HepG2 (cell line): ENCODE results near the gene COCH. TPM values are rescaled to one million over a fixed set of nuclear protein-coding genes. Genes with fewer than 3 reads are reported as not detected.

ENCODE experiments used
- AKAP8 ChIP-seq: sonication (generic); formaldehyde crosslinking; IDR thresholded peaks from 2 replicates; pipeline ENCODE4 v1.5.1; 2020; ENCODE audit warnings: mild to moderate bottlenecking, missing genetic modification reagents
- ATRX ChIP-seq: sonication (generic); formaldehyde crosslinking; IDR thresholded peaks from 2 replicates; pipeline ENCODE4 v1.4.0; 2020; ENCODE audit warnings: missing genetic modification reagents, borderline replicate concordance
- CEBPG ChIP-seq: IDR thresholded peaks from 2 replicates; pipeline ENCODE4 v1.6.1; 2016
- CREM ChIP-seq, 2 experiments: sonication (generic) in 1 of 2; formaldehyde crosslinking in 1 of 2; IDR thresholded peaks; 2 replicates each; pipeline versions ENCODE4 v1.4.0 to v1.6.1; 2016 to 2020; ENCODE audit warnings: antibody characterized with exemption in 1 of 2, mild to moderate bottlenecking in 1 of 2, missing genetic modification reagents in 1 of 2
- FOSL2 ChIP-seq: sonication (generic); formaldehyde crosslinking; IDR thresholded peaks from 2 replicates; pipeline ENCODE4 v1.4.0; 2020; ENCODE audit warnings: missing genetic modification reagents
- FOXK1 ChIP-seq: sonication (generic); formaldehyde crosslinking; IDR thresholded peaks from 2 replicates; pipeline ENCODE4 v1.4.0; 2020; ENCODE audit warnings: low read depth, missing genetic modification reagents, borderline replicate concordance
- HNRNPL ChIP-seq: fragments of 200-400 bp; formaldehyde crosslinking; IDR thresholded peaks from 2 replicates; pipeline ENCODE4 v1.6.1; 2017; ENCODE audit warnings: mild to moderate bottlenecking, low read depth, low read length
- KAT8 ChIP-seq: IDR thresholded peaks from 2 replicates; pipeline ENCODE4 v1.6.1; 2016; ENCODE audit warnings: missing genetic modification reagents, missing compliant biosample characterization
- KDM3A ChIP-seq: IDR thresholded peaks from 2 replicates; pipeline ENCODE4 v1.6.1; 2018; ENCODE audit warnings: low read depth, missing compliant biosample characterization
- MBD4 ChIP-seq: IDR thresholded peaks from 2 replicates; pipeline ENCODE4 v1.6.1; 2012; ENCODE audit warnings: low read length, inconsistent platforms, borderline replicate concordance
- MXI1 ChIP-seq: IDR thresholded peaks from 3 replicates; pipeline ENCODE4 v1.6.1; 2012; ENCODE audit warnings: low read depth, low read length, inconsistent platforms, borderline replicate concordance
- MYC ChIP-seq: sonication (generic); formaldehyde crosslinking; IDR thresholded peaks from 2 replicates; pipeline ENCODE4 v1.9.0; 2021; ENCODE audit warnings: missing genetic modification reagents, borderline replicate concordance
- NCOA1 ChIP-seq: sonication (generic); formaldehyde crosslinking; IDR thresholded peaks from 2 replicates; pipeline ENCODE4 v1.9.0; 2021; ENCODE audit warnings: missing genetic modification reagents
- NCOA5 ChIP-seq: sonication (generic); formaldehyde crosslinking; IDR thresholded peaks from 2 replicates; pipeline ENCODE4 v1.4.0; 2020; ENCODE audit warnings: missing genetic modification reagents
- POLR2AphosphoS2 ChIP-seq: IDR thresholded peaks from 2 replicates; pipeline ENCODE4 v1.6.1; 2011; ENCODE audit warnings: low read depth, low read length, improper control_type of control experiment
- PTBP1 ChIP-seq: fragments of 200-400 bp; formaldehyde crosslinking; IDR thresholded peaks from 2 replicates; pipeline ENCODE4 v1.6.1; 2018; ENCODE audit warnings: low read length, low read depth; ENCODE audit not compliant: poor library complexity, severe bottlenecking
- TBX2 ChIP-seq: sonication (generic); formaldehyde crosslinking; IDR thresholded peaks from 2 replicates; pipeline ENCODE4 v1.5.0; 2020; ENCODE audit warnings: missing genetic modification reagents, mild to moderate bottlenecking, borderline replicate concordance
- ZBTB26 ChIP-seq: IDR thresholded peaks from 2 replicates; pipeline ENCODE4 v1.6.1; 2016; ENCODE audit warnings: missing compliant biosample characterization, missing genetic modification reagents, borderline replicate concordance
- ZNF484 ChIP-seq: sonication (generic); formaldehyde crosslinking; IDR thresholded peaks from 2 replicates; pipeline ENCODE4 v1.5.1; 2020; ENCODE audit warnings: mild to moderate bottlenecking, low read depth, missing genetic modification reagents, borderline replicate concordance
- ZNF501 ChIP-seq: sonication (generic); formaldehyde crosslinking; IDR thresholded peaks from 2 replicates; pipeline ENCODE4 v1.5.1; 2020; ENCODE audit warnings: mild to moderate bottlenecking, moderate library complexity, missing genetic modification reagents
- ZNF569 ChIP-seq: sonication (generic); formaldehyde crosslinking; IDR thresholded peaks from 2 replicates; pipeline ENCODE4 v1.5.0; 2020; ENCODE audit warnings: mild to moderate bottlenecking, missing genetic modification reagents, moderate library complexity, borderline replicate concordance
- ZNF646 ChIP-seq: sonication (generic); formaldehyde crosslinking; IDR thresholded peaks from 2 replicates; pipeline ENCODE4 v1.9.0; 2021; ENCODE audit warnings: mild to moderate bottlenecking, missing genetic modification reagents
- ZNF766 ChIP-seq: sonication (generic); formaldehyde crosslinking; IDR thresholded peaks from 2 replicates; pipeline ENCODE4 v1.5.0; 2020; ENCODE audit warnings: missing genetic modification reagents, borderline replicate concordance
- polyA plus RNA-seq, 8 experiments: library from polyadenylated mRNA; depleted of rRNA in 3 of 8; stranded (reverse) in 7 of 8; unstranded in 1 of 8; fragments of >200 nt; fragmentation: Illumina TruSeq in 4 of 8; extraction: Trizol in 4 of 8; gene quantifications; 2 replicates each; pipeline versions ENCODE4 v1.2.1 to v1.2.3, GENCODE V29; 2011 to 2016; ENCODE audit warnings: low read depth in 4 of 8, missing spikeins in 1 of 8, mixed read lengths in 1 of 8; ENCODE audit not compliant: insufficient read depth in 1 of 8
- total RNA-seq, 5 experiments: library from RNA; depleted of rRNA; stranded (reverse); fragments of >200 nt; fragmentation: Illumina TruSeq; extraction: Trizol; gene quantifications; 2 replicates each; pipeline ENCODE4 v1.2.3, GENCODE V29; 2016; ENCODE audit warnings: low read depth in 1 of 5

The COCH gene
- total and polyA plus RNA-seq, 2 of the 13 experiments (the other 11 are each of a cell fraction or from before 2014, with no cell fraction given): 78.2 to 79.3 TPM

- TF ChIP-seq AKAP8 (CRISPR knock-in tag) (0 out of 2 replicates have a peak, but pooled peaks have one; percentile 14), CEBPG (CRISPR knock-in tag) (no peak), ZNF501 (CRISPR knock-in tag) (0 out of 2 replicates have a peak, but pooled peaks have one; percentile 32), ZNF766 (CRISPR knock-in tag) (no peak), MXI1 (0 out of 3 replicates have a peak, but pooled peaks have one; percentile 31), KAT8 (no peak), FOXK1 (CRISPR knock-in tag) (no peak), POLR2AphosphoS2 (peak; percentile 66; the same call in 1 of the 2 replicates), TBX2 (CRISPR knock-in tag) (no peak), MYC (CRISPR knock-in tag) (peak; percentile 15; the same call in 1 of the 2 replicates), FOSL2 (peak; percentile 4; the same call in 1 of the 2 replicates), MBD4 (no peak), KDM3A (CRISPR knock-in tag) (peak; percentile 7; the same call in 1 of the 2 replicates), ATRX (CRISPR knock-in tag) (no peak), ZNF484 (CRISPR knock-in tag) (0 out of 2 replicates have a peak, but pooled peaks have one; percentile 78), NCOA5 (CRISPR knock-in tag) (no peak), PTBP1 (peak; percentile 53), NCOA1 (CRISPR knock-in tag) (peak; percentile 73), CREM (IDR thresholded peaks at IDR 0.05) (no peak), CREM (CRISPR knock-in tag; IDR thresholded peaks at IDR 0.05) (peak; percentile 3; the same call in 1 of the 2 replicates), ZNF646 (CRISPR knock-in tag) (peak; percentile 61; the same call in 1 of the 2 replicates), HNRNPL (0 out of 2 replicates have a peak, but pooled peaks have one; percentile 17), ZNF569 (no peak), ZBTB26 (CRISPR knock-in tag) (no peak)
These were observed 834 bp downstream of the COCH start (continued) for GRCh38 chr14:30874999-30875787.
